Measurements from ENCODE around the gene KRTAP20-3.

Gene KRTAP20-3

GRCh38 chr21:30689822-30690221 is 47.2 kb downstream of the KRTAP20-3 start:
- DNase-seq = no peak

All from AML-193 (cell line).